Nephron (organoid): Measurements from ENCODE around the gene STK11.

Source experiments
- H3K27ac Mint-ChIP-seq, 3 experiments: 2 replicates each; pipeline ENCODE4 v1.8.0; 2020; ENCODE audit warnings: mixed read lengths in 3 of 3, mild to moderate bottlenecking in 2 of 3, moderate library complexity in 1 of 3
- H3K27me3 Mint-ChIP-seq: 2 replicates; pipeline ENCODE4 v1.8.0; 2021; ENCODE audit warnings: low read depth, mild to moderate bottlenecking, moderate library complexity, mixed read lengths
- H3K36me3 Mint-ChIP-seq: 2 replicates; pipeline ENCODE4 v1.8.0; 2020; ENCODE audit warnings: low read depth, mixed read lengths
- H3K4me1 Mint-ChIP-seq: 2 replicates; pipeline ENCODE4 v1.8.0; 2020; ENCODE audit warnings: mixed read lengths
- H3K4me3 Mint-ChIP-seq, 3 experiments: 2 replicates each; pipeline ENCODE4 v1.8.0; 2020; ENCODE audit warnings: mild to moderate bottlenecking in 3 of 3, mixed read lengths in 3 of 3, moderate library complexity in 2 of 3
- H3K9me3 Mint-ChIP-seq: 2 replicates; pipeline ENCODE4 v1.8.0; 2020; ENCODE audit warnings: mixed read lengths
- CTCF ChIP-seq, 3 experiments: fragments of 200-600 bp; sonication (generic); IDR thresholded peaks; one replicate each; pipeline ENCODE4 v1.5.0; 2021; ENCODE audit warnings: antibody characterized with exemption in 3 of 3; ENCODE audit not compliant: unreplicated experiment in 3 of 3

The STK11 gene

GRCh38 chr19:1275260-1275975, 69.8 kb downstream of the STK11 start, which contains the start of gene FAM174C:
Gene FAM174C (plus strand): TSS chr19:1275530. CDS start chr19:1275550, 20 bp downstream.
- Mint-ChIP-seq H3K36me3 (peaks cover 37% of the 10 kb centered on the region), H3K4me1 (peaks cover 43% of the 10 kb centered on the region), H3K27ac (peak within 1 kb of the TSS; percentile 89 to 98 (median 97)), H3K27me3 (peaks cover 2% of the 10 kb centered on the region), H3K9me3 (no peaks in the 10 kb centered on the region), H3K4me3 (peak within 1 kb of the TSS; percentile 88 to 92 (median 91))
- TF ChIP-seq CTCF (IDR thresholded peaks at IDR 0.05; ENCODE audit: unreplicated experiment in 3 of 3) = no peak

- peak overlapping the region; percentile 88 to 92 (median 91) for H3K4me3 Mint-ChIP-seq
- TF ChIP-seq CTCF (IDR thresholded peaks at IDR 0.05; ENCODE audit: unreplicated experiment in 3 of 3) = no peak
- peaks cover 38% of the 10 kb centered on the region for H3K4me1 Mint-ChIP-seq
- peaks cover 4% of the 10 kb centered on the region for H3K27me3 Mint-ChIP-seq
- H3K9me3 Mint-ChIP-seq = no peaks in the 10 kb centered on the region
- peaks cover 31% of the 10 kb centered on the region for H3K36me3 Mint-ChIP-seq
- H3K27ac Mint-ChIP-seq = peak overlapping the region; percentile 89 to 98 (median 97)
These were observed 70.5 kb downstream of the STK11 start for GRCh38 chr19:1275976-1276627.

- H3K9me3 Mint-ChIP-seq = no peaks in the 10 kb centered on the region
- TF ChIP-seq CTCF (IDR thresholded peaks at IDR 0.05; ENCODE audit: unreplicated experiment in 3 of 3) = no peak
- peaks cover 4% of the 10 kb centered on the region for H3K27me3 Mint-ChIP-seq
- peak overlapping the region; percentile 88 to 92 (median 91) for H3K4me3 Mint-ChIP-seq
- peaks cover 33% of the 10 kb centered on the region for H3K4me1 Mint-ChIP-seq
- H3K36me3 Mint-ChIP-seq = peaks cover 26% of the 10 kb centered on the region
- H3K27ac Mint-ChIP-seq = peak overlapping the region in 2 of 3 experiments; percentile 16 to 44
These were observed 71.0 kb downstream of the STK11 start for GRCh38 chr19:1276628-1277022.

GRCh38 chr19:1277061-1277460, 71.5 kb downstream of the STK11 start:
- Mint-ChIP-seq H3K4me1 (peaks cover 29% of the 10 kb centered on the region), H3K27me3 (peaks cover 4% of the 10 kb centered on the region), H3K4me3 (peak overlapping the region; percentile 88 to 92 (median 91)), H3K27ac (peak overlapping the region in 2 of 3 experiments; percentile 16 to 44), H3K9me3 (no peaks in the 10 kb centered on the region), H3K36me3 (peaks cover 22% of the 10 kb centered on the region)
- TF ChIP-seq CTCF (IDR thresholded peaks at IDR 0.05; ENCODE audit: unreplicated experiment in 3 of 3) = no peak
